ENCODE data around the gene SLC13A2. TPM values are rescaled to one million over a fixed set of nuclear protein-coding genes. Genes with fewer than 3 reads are reported as not detected.

Gene SLC13A2
- total RNA-seq, 4 donors from 2014 or later: 0.34 TPM; not detected in 3

GRCh38 chr17:28484296-28484695 lies 10.9 kb downstream of the SLC13A2 start:
- no peak for DNase-seq
- no peak overlapping the region for H3K4me3 ChIP-seq
- in situ Hi-C loops (cut with MboI; ENCODE audit: low sequenced_read_pairs in 4 of 4): no loop called here
- TF ChIP-seq POLR2A (IDR thresholded peaks at IDR 0.05): no peak
- no peak for TF ChIP-seq CTCF (IDR thresholded peaks at IDR 0.05 in 4 of 5, conservative IDR thresholded peaks at IDR 0.05 in 1 of 5)
- no peak overlapping the region for H3K27ac ChIP-seq
- no peak for ATAC-seq
- H3K4me1 ChIP-seq: no peaks in the 10 kb centered on the region
- H3K27me3 ChIP-seq: peaks cover 0 to 5% (median 0%) of the 10 kb centered on the region in 3 donors
- H3K36me3 ChIP-seq: no peaks in the 10 kb centered on the region
- intact Hi-C loops (cut with DNase I; ENCODE audit: low total_unique reads): no loop called here
- H3K9me3 ChIP-seq: no peaks in the 10 kb centered on the region

GRCh38 chr17:28485049-28485448 lies 11.6 kb downstream of the SLC13A2 start:
- ATAC-seq: no peak
- Histone ChIP-seq H3K4me3 (no peak overlapping the region), H3K9me3 (no peaks in the 10 kb centered on the region), H3K36me3 (no peaks in the 10 kb centered on the region), H3K4me1 (no peaks in the 10 kb centered on the region), H3K27me3 (peaks cover 0 to 5% (median 0%) of the 10 kb centered on the region in 3 donors), H3K27ac (no peak overlapping the region)
- in situ Hi-C loops (cut with MboI; ENCODE audit: low sequenced_read_pairs in 4 of 4) (no loop called here), intact Hi-C loops (cut with DNase I; ENCODE audit: low total_unique reads) (no loop called here)
- TF ChIP-seq POLR2A (IDR thresholded peaks at IDR 0.05): no peak
- TF ChIP-seq CTCF (IDR thresholded peaks at IDR 0.05 in 4 of 5, conservative IDR thresholded peaks at IDR 0.05 in 1 of 5): no peak
- DNase-seq: no peak

GRCh38 chr17:28487881-28488532 lies 14.6 kb downstream of the SLC13A2 start:
- in situ Hi-C loops (cut with MboI; ENCODE audit: low sequenced_read_pairs in 4 of 4): no loop called here

GRCh38 chr17:28488533-28489276 lies 15.3 kb downstream of the SLC13A2 start:
- in situ Hi-C loops (cut with MboI; ENCODE audit: low sequenced_read_pairs in 4 of 4): no loop called here
- Histone ChIP-seq H3K4me3 (no peak overlapping the region), H3K27ac (no peak overlapping the region), H3K4me1 (no peaks in the 10 kb centered on the region), H3K27me3 (peaks cover 0 to 5% (median 0%) of the 10 kb centered on the region in 3 donors), H3K9me3 (no peaks in the 10 kb centered on the region), H3K36me3 (no peaks in the 10 kb centered on the region)
- no peak for DNase-seq
- no peak for TF ChIP-seq CTCF (IDR thresholded peaks at IDR 0.05 in 4 of 5, conservative IDR thresholded peaks at IDR 0.05 in 1 of 5)
- no peak for TF ChIP-seq POLR2A (IDR thresholded peaks at IDR 0.05)
- no peak for ATAC-seq
- intact Hi-C loops (cut with DNase I; ENCODE audit: low total_unique reads): no loop called here

More at GRCh38 chr17:28487881-28488532, 14.6 kb downstream of the SLC13A2 start:
- Histone ChIP-seq H3K4me3 (no peak overlapping the region), H3K27ac (no peak overlapping the region), H3K36me3 (no peaks in the 10 kb centered on the region), H3K9me3 (no peaks in the 10 kb centered on the region), H3K27me3 (peaks cover 0 to 5% (median 0%) of the 10 kb centered on the region in 3 donors), H3K4me1 (no peaks in the 10 kb centered on the region)
- DNase-seq (no peak), ATAC-seq (no peak)
- TF ChIP-seq POLR2A (IDR thresholded peaks at IDR 0.05): no peak
- no peak for TF ChIP-seq CTCF (IDR thresholded peaks at IDR 0.05 in 4 of 5, conservative IDR thresholded peaks at IDR 0.05 in 1 of 5)
- intact Hi-C loops (cut with DNase I; ENCODE audit: low total_unique reads): no loop called here

Measured in gastrocnemius medialis (tissue), 4 donors.